Measurements from ENCODE around the gene FAAP20.

GRCh38 chr1:2221271-2221670 is 26.7 kb upstream of the FAAP20 start:
- TF ChIP-seq CTCF (IDR thresholded peaks at IDR 0.05; ENCODE audit: extremely low read depth in 1 of 2, insufficient read depth in 1 of 2, low read depth in 1 of 2, low read length in 2 of 2) (no peak), POLR2AphosphoS5 (IDR thresholded peaks at IDR 0.05; ENCODE audit: insufficient read depth, low read depth, low read length) (no peak), POLR2A (IDR thresholded peaks at IDR 0.05; ENCODE audit: low read depth, low read length) (no peak)
